Kidney tubule cell (primary cell): ENCODE measurements around the gene EIF3K.
A peak's percentile ranks its signal among the peaks of the same experiment; 100 is the strongest.
"Not testable (repeated sequence)": the region's sequence is repeated elsewhere in the genome, so short reads cannot be mapped to it uniquely, and the experiment has no call there.

Experiments
- DNase-seq: peaks from one replicate; pipeline ENCODE4 v3.0.0-alpha.2; 2018; ENCODE audit warnings: low spot score

The EIF3K gene

DNA sequence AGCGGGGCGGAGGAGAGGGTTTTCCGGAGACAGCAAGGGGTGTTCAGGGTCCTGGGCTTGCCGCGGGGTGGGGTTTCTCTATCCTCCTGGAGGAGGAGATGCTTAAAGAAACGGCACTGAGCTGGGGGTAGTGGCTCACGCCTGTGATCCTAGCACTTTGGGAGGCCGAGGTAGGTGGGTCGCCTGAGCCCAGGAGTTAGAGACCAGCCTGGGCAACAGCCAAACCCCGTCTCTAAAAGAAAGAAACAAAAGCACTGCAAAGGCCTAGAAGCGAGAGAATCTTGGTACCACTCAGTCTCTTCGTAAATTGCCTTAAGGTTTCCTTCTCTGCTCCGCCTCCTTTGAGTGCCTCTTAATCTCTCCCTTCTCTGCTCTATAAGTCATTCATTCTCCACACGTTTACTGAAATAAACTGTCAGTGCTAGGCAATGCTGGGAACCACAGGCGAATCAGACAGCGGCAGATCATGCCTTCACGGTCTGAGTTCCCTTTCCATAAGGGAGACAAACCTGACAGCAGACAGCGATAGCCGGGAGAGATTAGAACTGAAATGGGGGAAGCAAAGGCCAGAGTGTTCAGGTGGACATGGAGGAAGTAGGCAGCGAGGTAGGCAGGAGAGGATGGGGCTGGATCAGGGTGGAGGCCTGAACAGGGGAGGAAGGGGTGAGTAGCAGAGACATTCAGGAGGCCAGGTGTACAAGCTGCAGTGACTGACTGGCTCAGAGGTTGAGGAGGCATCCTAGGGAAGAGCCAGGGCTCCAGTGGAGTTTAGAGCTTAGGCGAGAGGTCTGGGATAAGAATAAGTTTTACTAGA, 580 bp downstream of the EIF3K start:
- DNase-seq, result no peak

DNA sequence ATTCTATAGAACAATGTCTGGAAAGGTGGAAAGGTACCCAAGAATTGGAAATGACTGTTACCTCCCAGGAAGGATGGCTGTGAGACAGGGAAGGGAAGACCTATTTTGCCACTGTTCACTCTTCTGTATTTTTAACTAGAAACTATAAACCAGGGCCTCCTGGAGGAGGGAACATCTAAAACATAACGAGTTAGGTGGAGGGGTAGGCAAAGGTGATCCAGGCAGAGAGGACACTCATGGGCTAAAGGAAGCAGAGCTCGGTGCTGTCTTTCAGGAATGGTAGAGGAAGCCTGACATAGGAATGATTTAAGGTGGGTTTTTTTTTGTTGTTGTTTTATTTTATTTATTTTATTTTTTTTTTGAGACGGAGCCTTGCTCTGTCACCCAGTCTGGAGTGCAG, 5.8 kb downstream of the EIF3K start:
- no peak for DNase-seq

DNA sequence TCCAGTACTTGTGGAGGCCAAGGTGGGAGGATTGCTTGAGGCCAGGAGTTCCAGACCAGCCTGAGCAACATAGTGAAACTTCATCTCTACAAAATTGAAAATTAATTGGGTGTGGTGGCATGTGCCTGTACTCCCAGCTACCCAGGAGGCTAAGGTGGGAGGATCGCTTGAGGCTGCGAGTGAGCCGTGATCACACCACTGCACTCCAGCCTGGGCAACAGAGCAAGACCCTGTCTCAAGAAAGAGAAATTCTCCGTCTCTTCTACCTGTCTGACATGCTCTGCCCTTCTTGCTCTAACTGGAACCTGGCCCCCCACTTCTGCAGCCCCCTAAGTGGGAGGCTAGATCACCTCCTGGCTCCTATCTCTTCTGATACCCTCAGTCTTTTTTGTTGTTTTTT, 7.4 kb downstream of the EIF3K start:
- DNase-seq, result no peak

DNA sequence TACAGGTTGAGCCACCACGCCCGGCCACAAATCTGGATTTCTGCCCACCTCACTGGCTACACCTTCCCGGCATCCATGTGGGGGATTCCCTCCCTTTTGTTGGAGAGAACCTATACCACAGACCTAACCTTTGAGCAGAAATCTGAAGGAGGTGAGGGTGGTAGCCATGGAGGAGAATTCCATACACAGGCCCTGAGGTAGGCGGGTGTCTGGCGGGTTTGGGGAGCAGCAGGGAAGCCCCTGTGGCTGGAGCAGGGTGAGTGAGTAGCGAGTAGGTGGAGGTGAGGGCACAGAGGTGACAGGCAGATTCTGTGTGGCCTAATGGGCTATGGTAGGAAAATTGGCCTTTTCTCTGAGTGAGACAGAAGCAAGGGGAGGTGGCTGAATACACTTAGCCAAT, 10.6 kb downstream of the EIF3K start:
- no peak for DNase-seq

DNA sequence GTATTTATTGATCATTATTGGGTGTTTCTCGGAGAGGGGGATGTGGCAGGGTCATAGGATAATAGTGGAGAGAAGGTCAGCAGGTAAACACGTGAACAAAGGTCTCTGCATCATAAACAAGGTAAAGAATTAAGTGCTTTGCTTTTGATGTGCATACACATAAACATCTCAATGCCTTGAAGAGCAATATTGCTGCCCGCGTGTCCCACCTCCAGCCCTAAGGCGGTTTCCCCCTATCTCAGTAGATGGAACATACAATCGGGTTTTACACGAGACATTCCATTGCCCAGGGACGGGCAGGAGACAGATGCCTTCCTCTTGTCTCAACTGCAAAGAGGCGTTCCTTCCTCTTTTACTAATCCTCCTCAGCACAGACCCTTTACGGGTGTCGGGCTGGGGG, 12.3 kb downstream of the EIF3K start:
- DNase-seq, result not testable (repeated sequence)

DNA sequence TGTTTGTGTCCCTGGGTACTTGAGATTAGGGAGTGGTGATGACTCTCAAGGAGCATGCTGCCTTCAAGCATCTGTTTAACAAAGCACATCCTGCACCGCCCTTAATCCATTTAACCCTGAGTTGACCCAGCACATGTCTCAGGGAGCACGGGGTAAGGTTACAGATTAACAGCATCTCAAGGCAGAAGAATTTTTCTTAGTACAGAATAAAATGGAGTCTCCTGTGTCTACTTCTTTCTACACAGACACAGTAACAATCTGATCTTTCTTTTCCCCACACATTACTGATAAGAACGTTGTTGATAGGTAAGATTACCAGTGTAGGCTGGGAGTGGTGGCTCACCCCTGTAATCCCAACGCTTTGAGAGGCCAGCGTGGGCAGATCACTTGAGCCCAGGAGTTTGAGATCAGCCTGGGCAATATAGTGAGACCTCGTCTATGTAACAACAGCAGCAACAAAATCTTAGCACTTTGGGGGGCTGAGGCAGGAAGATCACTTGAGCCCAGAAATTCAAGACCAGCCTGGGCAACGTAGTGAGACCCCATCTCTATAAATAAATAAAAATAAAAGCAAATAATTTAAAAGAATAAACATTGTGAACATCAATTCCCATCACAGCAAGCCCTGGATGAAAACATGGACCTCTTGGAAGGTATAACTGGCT, 13.0 kb downstream of the EIF3K start:
- peak; percentile 63 for DNase-seq

DNA sequence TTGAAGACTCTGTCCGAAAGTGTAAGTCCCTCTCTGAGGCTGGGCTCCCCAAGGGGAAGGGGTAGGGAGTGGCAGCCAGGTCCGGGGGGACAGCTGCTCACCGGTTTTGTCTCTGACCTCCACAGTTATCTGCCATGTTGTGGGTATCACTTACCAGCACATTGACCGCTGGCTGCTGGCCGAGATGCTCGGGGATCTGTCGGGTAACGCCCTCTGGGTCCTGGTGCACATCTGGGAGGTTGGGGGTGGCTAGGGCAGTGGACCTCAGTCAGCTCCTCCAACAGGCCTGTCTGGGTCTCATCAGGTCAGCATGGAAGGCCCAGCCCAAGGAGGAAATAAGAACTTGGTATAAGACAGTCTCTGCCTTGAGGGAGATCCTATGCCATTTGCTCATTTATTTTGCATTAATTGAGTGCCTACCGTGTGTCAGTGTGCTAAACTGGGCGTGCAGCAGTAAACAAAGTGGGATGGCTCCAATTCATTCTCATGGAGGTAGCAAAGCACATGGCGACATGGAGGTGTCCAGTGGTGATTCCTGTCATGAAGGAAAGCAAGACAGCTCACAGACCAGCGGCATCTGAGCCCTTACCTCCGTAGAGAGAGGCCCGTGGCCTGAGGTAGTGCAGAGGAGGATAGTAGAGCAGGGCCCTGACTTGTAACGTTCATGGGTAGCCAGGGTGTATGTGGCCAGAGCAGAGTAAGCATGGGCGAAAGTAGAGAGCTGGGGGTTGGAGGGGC, 13.7 kb downstream of the EIF3K start:
- no peak for DNase-seq

DNA sequence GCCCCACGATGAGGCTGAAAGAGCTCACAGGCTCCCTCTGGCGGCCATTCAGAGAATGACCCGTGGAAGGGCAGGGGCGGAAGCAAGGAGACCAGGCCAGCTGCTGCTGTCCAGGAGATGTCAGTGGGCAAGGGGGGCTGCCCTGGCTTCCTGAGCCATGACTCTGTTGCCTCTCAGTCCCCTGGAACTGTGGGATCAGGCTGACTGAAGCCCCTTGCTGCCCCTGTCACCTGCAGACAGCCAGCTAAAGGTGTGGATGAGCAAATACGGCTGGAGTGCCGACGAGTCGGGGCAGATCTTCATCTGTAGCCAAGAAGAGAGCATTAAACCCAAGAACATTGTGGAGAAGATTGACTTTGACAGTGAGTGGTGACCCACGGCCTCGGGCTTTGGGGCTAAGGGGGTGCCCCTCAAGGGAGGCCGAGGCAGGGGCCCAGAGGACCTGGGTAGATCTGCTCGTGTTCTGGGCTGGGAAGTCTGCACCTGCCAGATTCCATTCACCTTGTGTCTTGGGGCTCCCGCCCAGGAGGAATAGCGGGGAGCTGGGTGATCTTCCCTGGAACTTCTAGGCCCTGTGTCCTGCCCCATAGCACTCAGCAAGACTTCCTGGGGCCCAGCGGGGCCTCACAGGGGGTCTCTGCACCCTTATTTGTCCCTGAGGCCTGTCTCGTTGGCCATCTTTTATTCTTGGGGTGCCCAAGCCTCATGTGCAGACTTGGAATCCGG, 15.9 kb downstream of the EIF3K start:
- DNase-seq, result peak; percentile 72

DNA sequence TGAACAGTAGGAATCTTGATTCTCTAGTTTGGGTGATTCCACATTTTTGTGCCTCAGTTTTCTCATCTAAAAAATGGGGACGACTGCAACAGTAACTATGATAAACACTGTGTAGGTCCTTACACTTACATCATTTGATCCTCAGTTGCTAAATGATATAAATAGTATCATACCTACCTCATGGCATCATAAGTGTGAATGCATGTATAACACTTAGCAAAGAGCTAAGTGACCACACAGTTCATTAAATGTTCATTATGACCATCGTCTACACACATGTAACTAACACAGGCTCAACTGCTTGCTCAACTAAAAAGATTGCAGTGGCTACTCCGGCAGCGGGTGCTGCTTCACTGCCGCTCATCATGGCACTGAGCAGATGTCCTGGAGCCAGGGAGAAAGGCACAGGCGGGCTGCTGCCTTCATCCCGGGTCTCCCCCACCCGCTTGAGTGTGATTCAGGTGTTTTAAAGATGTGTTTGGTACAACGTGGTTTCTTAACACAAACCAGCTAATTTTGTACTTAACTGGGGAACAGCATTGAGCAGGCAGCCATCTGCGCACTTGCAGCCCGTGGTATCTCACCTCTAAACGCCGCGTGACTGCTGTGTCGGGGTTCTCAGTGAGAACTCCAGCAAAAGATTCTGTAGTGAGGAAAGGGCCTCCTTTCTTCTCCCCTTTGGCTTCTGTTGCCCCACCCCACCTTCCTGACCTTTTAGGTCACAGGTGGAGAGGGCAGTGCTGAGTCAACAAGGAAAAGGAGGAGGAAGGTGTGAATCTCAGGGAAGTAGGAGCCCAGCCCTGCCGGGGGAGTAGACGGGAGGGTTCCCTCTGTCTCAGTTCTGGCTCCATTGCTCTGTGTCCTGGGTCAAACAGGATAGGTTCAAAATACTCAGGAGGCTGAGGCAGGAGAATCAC, 16.8 kb downstream of the EIF3K start:
- DNase-seq, result no peak

DNA sequence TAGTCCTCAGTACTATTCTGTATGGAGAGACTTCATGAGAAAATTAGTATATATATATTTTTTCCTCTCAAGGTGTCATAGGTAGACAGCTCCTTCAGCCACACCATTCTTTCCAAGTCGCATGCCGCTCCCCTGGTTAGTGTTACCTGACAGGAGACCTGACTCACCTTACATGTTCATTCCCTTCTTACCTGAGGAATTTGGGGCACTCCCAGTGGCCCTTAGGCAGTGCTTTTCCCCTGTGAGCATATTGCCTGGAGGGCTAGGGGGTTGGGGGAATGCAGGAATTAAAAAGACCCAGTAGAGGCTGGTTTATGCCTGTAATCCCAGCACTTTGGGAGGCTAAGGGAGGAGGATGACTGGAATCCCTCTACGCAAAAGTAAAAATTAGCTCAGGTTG, 19.5 kb downstream of the EIF3K start:
- peak; percentile 57 for DNase-seq

DNA sequence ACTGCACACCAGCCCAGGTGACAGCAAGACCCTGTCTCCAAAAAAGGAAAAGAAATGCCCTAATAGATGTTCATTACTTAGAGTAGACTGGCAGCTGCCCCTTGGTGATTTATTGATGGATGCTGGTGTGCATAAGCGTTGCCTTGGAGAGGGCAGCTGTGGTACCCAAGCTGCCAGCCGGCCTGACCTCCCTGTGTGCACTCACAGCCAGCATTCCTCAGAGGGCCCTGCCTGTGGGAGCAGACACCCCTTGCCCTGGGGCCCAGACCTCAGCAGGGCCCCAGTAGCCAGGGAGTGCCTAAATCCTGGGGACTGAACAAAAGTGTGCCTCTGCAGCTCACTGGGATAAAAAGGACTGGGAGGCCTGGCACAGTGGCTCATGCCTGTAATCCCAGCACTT, 20.7 kb downstream of the EIF3K start:
- DNase-seq, result no peak

DNA sequence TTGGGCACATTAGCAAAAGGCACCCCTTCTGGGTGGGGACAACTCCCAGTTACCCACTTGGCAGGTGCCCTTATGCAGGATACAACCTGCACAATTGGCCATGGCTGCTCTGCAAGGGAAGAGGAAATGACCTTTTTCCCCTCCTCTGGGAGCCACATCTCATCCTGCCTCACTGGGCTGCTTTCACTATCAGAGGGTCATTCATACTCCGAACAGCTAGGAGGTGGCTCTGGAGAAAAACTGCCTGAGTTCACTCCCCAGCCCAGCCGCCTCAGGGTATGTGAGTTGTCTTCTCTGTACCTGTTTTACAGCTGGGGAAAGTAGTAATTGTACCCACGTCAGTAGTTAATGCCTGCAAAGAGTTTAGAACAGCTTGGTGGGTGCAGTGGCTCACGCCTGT, 21.4 kb downstream of the EIF3K start:
- no peak for DNase-seq

DNA sequence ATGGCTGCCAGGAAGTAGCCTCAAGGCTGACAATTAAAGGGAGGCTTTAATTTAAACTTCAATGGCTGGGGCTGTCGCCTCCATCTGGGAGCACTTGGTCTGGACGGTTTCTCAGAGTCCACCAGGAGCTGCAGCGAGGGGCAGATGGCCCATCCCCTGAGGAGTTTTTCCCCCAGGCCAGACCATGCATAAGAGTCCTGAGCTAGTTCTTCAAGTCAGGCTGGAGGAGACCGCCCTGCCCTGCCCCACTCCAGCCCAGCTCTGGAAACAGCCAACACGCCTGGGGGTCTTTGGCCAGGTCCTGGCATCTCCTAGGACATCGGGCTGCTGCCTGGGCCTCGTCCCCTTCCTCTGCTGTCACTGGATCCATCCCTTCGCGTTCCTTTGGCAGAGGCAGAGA, 23.2 kb downstream of the EIF3K start:
- no peak for DNase-seq

DNA sequence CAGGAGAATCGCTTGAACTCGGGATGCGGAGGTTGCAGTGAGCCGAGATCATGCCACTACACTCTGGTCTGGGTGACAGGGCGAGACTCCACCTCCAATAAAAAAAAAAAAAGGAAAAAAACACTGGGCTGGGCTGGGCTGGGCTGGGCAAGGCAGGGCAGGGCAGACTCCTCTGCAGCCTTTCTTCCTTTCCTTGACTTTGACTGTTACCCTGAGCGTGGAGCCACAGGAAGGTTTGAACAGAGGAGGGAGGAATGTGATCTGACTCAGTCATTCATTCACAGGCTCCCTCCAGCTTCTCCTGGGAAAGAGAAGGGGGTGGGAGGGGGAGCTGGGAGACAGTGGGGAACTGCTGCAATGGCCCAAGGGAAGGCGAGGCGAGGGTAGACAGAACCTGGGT, 25.7 kb downstream of the EIF3K start:
- DNase-seq, result peak; percentile 63

DNA sequence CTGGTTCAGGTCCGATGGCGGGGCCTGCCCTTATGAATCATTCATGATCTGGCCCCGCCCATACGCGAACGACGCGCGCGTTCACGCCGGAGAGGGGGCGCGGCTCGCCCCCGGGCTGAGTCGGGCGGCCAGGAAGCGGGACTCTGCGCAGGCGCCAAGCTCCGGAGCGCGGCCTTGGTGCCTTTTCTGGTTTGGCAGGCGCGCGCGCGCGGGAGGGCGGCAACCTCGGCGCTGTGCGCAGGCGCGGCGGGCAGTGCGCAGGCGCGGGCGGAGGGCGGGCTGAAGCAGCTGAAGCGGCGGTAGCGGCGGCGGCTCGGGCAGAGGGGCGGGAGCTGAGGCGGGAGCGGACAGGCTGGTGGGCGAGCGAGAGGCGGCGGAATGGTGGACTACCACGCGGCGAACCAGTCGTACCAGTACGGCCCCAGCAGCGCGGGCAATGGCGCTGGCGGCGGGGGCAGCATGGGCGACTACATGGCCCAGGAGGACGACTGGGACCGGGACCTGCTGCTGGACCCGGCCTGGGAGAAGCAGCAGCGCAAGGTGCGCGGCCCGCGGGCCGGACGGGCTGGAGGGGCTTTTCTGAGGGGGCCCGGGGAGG, 28.5 kb downstream of the EIF3K start, which contains the start of gene ACTN4:
ACTN4 (plus strand) TSS at position 282 of the 598 bp plus-strand sequence; CDS start at position 379, 97 bp downstream.
- DNase-seq, result peak; percentile 98

DNA sequence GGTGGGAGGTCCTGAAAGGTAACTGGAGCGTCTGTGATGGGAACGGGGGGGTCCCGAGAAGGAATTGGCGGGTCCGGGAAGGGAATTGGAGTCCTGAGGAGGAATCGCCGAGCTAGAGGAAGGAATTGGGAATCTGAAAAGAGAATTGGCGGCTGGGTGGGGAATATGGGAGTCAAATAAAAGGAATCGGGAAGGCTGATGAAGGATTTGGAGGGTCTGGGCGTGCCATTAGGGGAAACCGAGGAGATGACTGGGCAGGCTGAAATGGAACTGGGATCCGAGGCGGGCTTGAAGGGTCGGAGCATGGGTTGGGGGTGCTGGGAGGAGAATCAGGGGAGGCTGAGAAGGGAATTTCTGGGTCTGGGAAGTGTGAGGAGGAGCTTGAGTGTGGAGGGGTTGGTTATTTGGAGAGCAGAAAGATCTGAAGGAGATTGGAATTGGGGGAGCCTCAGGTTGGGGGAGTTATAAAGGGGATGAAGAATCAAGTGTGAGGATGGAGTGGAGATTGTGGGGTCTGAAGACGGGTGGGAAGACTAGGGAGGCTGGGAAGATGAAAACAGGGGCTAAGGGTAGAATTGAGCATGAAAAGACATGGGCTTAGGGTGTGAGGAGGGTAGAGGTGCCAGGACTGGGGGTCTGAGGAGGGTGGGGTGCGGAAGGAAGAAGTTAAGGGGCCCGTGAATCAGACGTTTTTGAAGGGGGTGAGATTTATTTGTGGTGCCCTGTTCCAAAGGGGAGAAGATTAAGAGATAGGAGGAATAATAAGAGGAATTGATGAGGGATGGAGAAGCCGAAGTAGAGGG, 29.2 kb downstream of the EIF3K start:
- no peak for DNase-seq

DNA sequence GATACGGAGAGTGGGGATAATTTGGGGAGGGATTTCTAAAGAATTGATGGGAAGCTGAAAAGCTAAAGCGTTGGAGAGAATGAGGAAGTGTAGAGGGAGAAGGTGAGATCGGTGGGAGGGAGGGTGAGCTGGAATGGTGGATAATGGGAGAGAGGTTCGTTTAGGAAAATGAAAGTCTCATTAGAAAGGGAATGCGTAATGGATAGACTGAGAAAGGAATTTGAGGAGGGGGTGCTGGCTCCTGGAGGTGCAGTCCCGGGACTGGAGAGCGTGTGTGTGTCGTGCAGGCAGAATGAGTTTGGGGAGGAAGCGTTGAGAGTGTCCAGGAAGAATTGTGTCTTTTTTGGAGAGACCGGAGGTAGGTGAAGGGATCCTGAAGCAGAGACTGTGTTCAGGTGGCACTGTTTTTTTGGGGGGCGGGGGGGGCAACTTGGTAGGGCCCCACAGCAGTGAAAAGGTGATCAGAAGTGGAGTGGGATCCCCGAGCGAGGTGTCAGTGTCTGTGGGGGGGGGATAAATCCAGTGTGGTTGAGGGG, 29.8 kb downstream of the EIF3K start:
- peak; percentile 23 for DNase-seq

DNA sequence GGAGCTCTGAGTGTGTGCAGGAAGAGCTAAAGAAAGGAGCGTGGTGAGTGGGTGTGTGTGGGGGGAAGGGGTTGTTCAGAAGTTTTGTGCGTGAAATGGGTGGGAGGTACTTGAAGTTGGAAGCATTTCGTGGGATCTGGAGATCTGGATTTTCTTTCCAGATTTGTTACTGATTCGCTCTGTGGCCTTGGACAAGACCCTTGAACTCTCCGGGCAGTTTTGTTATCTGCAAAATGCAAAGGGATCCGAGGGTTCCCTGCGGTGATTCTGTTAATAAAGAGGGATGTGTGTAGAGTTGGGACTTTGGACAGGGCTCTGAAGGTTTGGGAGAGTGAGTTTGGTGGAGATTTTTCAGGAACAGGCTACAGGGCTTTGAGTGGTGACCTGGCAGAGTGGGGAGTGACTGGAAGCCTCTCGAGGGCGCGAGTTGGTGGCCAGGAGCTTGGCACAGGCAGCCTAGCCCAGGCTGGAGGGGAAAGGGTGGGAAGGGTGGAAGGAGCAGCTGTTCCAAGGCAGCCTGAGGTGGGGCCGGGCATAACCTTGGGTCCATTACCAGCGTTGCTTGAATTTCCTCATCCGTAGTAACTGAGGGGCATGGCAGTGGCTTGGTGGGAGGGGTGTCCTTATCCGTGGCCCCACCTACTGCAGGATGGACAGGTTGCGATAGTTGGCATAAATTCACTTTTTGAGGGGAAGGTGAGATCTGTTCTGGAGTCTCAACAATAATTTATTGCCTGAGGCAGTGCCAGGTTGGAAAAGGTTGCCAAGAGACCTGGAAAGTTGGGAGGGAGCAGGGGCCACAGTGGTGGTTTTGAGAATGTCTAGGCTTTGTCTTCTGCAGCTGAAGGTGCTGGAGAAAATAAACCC, 30.6 kb downstream of the EIF3K start:
- DNase-seq, result peak; percentile 78
